T follicular helper cell (primary cell): ENCODE measurements around the gene COL16A1.

Experiments
- DNase-seq: peaks from one replicate; pipeline ENCODE4 v3.0.0-alpha.2; 2020; ENCODE audit warnings: low read depth

Gene COL16A1

DNA sequence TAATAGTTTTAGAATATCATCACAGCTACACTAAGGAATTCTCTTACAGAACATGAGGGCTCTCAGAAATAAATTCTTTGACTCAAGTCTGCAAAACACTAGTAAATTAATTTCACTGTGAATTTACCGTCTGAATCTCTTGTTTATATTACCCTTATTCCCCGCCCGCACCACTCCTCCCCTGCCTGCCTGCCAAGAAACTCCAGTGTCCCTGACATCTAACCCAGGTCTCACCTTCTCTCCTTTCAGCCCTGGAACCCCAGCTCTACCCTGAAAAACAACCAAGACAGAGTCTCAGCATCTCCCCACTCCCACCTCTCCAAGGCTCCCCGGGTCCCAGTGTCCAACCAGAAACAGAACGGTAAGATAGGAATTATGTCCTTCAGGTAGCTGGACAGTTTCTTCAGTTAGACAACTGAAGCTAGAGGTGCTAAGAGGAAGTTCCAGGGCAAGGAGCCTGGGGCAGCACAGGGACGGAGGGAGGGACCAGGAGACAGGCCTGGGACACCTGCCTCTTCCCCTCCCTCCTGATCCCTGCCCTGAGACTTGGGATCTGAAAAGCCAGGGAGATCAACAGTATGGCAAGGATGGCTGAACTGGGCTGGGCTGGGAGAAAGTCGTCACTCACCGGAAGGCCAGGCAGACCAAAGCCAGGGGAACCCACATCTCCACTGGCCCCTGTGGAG, 15.4 kb downstream of the COL16A1 start:
- no peak for DNase-seq

DNA sequence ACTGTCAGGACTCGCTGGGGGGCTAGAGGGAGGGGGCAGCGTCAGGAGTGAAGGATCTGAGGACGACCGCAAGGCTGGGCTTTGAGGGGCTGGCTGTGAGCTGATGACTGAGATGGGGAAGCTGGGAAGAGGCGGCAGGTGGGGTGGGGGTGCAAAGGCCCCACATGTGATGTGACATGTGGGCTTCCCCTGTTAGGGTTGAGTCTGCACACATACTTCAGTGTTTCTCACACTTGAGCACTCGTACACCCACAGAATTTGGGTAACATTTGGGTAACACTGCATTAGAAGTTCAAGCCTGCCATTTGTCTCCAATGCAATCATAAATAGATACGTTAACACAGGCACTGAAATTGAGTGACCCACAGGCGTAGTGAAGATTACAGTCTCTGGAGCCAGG, 16.2 kb downstream of the COL16A1 start:
- no peak for DNase-seq

DNA sequence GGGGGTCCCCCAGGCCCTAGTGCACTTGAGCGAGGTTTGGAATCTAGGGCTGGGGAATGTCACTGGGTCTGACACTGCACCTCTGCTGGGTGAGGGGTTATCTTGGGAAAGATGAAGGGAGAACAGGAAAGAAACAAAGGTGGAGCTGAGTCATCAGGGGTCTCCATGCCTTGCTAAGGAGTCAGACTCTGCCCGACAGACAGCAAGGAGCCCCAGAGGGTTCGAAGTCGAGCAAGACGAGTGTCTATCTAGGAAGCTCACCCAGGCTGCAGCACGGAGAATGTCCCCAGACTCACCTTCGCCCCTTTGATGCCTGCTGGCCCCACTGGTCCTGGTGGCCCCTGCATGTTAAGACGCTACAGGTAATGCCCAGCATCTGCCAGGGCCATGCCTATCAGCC, 18.0 kb downstream of the COL16A1 start:
- no peak for DNase-seq

DNA sequence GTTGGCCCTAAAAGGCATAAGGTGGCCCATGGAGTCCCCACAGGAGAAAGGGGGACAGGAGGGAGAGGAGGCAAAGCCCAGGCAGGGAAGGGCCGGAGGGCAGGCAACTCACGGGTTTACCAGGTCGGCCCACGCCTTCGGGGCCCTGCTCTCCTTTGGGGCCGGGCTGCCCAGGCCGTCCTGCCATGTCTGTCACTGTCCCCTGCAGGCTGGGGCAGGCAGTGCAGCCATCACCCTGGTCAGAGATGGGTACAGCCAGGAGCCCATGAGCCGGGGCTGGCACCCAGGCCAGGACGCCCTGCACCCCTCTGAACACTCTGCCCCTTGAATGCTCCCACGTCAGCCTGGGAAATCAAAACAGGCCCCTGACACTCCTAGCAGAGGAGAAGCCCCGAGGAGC, 19.8 kb downstream of the COL16A1 start:
- no peak for DNase-seq

DNA sequence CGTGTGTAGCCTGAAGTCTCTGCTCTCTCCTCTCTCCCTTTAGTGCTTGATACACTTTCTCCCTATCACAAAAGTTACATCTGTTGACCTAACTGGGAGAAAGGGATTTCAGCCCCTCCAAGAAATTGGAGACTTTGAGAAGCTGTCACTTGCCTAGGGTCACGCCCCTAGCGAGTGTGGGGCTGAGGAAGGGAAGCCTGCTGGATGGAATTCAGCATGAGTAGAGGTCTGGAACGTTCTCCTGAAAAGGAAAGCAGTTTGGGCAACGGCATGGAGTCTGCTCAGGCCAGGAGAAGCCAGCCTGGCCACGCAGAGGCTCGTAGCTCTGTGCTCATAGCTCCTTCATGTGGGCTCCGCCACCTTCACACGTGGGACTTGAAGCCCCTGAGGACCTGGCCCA, 22.4 kb downstream of the COL16A1 start:
- no peak for DNase-seq

DNA sequence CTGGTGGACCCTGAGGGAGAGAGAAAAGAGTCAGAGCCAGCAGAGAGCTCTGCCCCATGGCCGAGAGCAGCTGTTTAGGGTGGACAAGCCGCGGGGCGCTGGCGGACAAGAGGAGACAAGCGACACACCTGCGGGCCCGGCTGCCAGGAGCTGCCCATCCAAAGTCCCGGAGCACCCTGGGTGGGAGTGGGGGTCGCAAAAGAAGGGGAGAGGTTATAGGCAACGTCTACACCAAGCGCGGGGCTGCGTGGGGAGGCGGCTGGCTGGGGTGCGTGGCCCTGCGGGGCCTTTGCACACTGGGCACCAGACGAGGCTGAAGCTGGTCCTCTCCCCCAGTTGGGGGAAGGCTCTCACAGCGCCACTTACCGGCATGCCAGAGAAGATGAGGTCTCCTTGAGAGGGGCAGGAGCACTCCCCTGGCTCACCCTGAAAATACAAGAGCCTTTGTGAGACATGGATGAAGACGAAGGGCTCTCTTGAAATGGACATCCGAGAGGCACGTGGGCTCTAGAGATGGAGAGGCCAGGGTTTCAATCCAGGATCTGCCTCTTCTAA, 24.1 kb downstream of the COL16A1 start:
- no peak for DNase-seq

DNA sequence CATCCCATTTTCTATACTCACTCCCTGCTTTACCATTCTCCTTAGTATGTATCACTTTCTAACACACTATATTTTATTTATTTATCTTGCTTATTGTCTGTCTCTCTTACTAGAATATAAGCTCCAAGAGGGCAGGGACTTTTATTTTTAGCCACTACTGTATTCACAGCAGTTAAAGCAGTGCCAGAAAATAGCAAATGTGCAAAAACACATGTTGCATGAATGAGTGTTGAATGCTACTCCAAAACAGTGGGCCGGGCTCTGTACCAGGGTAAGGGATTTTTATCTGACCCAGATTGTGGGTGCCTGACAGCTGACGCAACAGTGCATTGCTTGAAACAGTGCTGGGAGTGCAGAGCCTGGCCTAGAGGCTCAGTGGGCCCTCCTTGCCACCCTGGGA, 24.7 kb downstream of the COL16A1 start:
- no peak for DNase-seq

DNA sequence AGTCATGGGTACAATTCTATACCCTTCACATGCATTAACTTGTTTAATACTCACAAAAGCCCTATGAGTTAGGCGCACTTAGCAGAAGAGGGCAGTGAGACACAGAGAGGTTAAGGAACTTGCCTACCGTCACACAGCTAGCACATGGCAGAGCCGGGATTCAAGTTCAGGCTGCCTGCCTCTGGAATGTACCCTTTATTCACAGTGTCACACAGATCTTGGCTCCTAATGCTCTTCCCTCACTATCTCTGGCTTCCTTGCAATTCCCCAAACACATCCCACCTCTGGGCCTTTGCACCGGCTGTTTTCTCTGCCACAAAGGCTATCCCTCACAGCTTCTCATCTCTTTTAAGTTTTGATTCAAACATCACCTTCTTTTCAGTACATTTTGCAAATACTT, 25.1 kb downstream of the COL16A1 start:
- DNase-seq: no peak

DNA sequence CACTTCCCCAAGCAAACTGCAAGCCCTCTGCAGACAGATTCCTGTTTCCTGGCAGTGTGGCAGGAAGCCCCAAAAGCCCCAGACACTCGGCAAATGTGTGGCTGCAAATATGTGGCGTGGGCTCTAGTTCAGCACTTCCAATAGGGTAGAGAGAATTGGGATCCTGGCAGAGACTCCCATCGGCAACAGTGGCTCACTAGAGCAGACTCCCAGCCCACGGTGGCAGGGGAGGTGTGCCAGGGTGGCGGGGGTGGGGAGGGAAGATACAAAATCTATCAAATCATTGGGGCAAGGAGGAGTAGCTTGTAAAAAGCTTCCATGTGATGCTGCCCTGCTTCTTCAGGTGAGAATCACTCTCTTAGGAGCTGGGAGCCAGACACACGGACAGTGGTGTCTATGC, 25.9 kb downstream of the COL16A1 start:
- no peak for DNase-seq

DNA sequence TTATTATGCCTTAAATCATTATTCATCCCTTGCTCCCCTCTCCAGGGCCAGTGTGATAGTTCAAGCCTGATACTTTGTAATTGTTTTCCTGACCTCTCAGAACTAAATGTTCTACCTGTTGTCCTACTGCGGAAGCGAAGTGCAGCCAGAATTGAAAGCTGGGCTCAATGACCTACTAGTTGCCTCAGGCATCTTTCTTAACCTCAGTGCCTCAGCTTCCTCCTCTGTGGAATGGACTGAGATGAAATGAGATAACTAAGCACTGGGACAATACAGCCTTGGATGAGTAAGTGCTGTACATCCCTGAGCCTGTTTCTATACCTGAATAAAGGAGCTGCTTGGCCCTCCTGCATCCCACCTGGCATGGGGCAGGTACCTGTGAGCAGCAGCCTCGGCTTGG, 26.4 kb downstream of the COL16A1 start:
- DNase-seq: no peak

DNA sequence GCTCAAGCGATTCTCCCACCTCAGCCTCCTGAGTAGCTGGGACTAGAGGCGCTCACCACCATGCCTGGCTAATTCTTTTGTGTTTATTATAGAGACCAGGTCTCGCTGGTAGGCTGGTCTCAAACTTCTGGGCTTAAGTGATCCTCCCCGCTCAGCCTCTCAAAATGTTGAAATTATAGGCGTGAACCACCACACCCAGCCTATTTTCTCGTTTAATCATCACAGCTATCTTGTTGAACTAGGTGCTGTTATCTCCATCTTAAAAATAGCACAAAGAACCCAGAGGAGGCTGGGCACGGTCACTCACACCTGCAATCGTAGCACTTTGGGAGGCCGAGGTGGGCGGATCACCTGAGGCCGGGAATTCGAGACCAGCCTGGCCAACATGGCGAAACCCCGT, 28.1 kb downstream of the COL16A1 start:
- DNase-seq: no peak

DNA sequence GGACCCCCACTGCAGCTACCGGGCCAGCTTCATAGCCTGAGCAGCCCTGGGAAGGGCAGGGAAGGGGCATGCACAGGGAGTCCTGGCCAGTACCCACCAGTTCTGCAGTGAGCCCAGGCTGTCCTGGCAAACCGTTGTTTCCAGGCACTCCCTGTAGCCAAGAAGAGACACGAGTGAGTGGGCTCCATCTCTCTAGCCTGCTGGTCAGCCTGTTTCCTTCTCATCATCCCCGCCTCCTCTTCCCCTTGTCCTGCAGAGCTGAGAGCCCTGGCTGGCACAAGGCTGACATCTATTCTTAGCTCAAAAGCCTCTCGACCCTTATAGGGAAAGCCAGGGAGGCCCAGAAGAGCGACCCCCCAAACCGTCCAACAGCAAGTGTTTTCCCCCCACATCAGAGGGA, 28.7 kb downstream of the COL16A1 start:
- no peak for DNase-seq

DNA sequence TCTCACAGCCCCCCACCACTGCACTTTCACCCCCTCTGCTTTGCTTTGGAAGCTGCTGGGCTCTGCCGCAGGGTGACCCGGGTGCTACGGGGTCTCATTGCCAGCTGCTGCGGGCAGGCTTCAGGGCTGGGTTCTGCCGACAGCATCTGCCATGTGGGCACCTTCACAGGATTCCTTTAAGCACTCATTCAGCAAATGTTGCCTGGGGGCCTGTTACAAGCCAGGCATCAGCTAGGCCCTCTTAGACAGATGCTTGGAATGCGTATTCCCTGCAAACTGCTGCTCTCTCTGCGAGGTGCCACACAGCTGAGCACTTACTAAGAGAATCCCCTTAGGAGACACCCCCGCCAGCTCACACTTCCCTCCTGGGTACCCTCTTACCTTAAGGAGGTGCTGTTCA, 29.2 kb downstream of the COL16A1 start:
- no peak for DNase-seq

DNA sequence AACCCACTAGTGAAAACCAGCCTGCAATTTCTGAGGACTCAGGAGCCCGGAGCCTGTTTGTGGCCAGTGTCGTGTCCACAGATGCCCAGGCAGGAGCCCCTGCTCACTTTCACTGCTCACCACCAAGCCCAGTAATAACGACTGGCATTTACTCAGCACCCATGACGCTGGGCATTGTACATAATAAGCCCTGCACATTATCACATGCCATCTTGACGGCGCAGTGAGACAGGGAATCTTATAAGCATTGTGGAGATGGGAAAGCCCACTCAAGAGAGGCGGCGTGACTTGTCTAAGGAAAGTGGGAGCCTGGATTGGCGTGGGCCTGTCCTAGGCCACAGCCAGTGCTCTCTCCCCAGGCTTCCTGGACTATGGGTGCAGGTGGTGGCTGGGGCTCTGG, 30.4 kb downstream of the COL16A1 start:
- no peak for DNase-seq

DNA sequence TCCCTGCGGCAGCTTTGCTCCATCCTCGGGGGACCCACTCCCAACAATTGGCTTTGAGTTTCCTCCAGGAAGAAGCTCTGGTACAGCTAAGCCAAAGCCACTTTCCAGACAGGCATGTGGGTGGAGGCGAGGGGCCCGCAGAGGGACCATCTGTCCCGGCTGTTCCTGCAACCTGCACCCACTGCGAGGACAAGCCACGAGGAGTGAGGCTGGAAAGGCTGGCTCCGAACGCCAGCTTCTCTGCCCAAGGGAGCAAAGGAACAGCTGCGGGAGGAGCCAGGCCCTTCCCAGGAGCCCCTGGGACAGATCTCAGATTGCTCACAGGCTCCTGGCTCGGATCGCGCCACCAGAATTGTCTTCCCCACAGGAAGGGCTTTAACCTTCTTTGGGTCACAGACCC, 30.8 kb downstream of the COL16A1 start:
- no peak for DNase-seq

DNA sequence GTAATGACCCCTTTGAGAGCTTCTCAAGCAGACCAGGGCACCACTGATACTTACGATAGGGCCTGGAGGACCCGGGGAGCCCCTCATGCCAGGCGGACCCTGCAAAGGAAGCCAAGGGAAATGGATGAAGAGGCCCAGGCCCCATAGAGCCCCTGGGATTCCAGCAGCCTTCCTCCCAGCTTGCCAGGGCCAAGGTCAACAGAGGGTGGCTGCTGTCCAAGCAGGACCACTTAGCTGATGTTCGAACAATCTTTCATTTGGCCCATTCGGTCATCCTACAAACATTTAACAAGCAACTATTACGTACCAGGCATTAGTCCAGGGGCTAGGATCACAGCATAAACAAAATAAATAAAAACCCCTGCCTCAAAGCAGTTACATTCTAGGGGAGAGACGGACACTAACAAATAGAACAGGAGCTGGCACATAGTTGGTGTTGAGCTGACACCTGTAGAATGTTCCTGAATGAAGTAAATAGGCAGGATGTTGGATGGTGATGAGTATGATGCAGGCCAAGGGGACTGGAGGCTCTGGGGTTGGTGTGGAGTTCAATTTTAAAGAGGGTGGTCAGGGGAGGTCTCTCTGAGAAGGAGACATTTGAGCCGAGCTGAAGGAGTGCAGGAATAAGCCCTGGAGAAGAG, 32.1 kb downstream of the COL16A1 start:
- DNase-seq: no peak

DNA sequence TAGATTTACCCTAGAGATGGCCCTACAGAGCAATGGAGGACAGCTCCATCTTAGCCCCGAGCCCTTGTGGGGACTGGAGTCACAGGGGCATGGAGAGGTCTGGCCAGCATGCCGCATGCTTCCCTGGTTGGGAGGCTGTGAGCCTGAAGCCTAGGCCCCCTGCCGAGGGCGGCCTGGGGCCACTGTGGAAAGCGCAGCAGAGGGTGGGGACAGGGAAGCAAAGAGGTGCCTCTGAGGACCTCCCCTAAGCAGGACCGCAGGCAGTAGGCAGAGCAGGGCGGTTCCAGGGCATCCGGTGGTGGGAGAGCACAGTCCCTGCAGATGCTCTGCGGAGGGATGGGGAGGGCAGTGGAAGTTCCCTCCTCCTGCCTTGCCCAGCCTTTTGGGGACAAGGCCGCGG, 32.7 kb downstream of the COL16A1 start:
- DNase-seq: no peak

DNA sequence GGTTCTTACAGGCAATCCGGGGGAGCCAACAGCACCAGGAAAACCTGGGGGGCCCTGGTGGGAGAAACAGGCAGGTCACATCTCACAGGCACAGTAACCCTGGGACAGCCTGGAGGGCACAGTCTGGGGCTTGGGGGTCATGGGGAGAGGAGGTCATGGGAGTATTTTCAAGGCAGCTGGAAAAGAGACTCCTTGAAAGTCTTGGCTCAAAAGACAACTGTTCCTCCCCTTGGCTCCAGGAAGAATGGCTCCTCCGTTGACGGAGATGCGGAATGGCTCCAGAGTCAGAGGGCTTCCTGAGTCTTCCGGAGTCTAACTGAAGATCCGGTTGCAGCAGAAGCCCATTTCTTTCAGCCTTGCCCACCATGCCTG, 33.2 kb downstream of the COL16A1 start:
- DNase-seq: no peak

DNA sequence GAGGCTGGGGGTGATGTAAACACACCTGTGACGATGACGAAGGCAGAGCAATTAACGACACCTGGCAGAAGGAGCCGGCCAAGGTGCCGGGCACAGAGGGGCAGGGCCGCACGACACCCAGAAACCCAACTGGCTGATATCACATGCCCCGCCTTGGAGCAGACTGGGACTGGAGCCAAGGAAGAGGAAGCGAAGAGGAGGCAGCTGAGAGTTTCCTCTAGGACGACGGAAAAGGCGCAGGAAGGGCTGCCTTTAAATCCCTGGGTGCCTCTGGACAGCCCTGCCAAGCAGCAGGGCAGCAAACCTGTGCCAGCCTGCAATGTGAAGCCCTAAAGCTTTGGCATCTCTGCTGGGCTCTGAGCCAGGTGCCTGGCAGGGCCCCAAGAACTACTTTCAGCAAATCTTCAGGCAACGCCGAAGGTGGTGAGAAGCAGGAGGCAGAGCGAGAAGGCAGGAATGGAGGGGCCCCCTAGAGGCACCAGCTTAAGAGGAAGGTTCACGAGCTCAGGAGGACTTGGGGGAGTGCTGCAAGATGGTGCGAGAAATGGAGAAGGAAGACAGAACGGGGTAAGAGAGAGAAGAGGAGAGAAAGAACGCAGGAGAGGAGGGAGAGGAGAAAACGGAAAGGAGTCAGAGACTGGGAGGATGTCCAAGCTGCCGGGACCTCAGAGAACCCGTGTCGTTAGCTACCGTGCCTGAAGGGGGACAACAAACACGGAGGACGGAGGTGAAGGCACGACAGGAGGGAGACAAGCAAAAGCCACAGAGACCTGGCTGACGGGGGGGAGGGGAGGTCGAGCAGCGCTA, 33.8 kb downstream of the COL16A1 start:
- no peak for DNase-seq

DNA sequence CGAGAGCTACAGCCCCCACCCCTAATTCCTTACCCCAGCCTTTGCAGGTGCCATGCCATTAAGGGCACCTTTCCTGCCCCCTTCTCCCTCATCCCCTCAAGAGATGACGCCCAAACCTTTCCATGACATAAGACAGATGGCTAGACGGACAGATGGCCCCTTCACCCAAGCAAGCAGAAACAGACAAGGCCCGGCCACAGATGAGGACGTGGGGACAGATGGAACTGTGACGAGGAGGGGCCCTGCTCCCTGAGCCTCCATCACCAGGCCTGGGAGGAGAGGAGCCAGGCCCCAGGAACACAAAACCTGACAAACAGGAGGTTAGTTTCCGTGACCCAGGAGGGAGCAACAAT, 34.4 kb downstream of the COL16A1 start:
- no peak for DNase-seq

DNA sequence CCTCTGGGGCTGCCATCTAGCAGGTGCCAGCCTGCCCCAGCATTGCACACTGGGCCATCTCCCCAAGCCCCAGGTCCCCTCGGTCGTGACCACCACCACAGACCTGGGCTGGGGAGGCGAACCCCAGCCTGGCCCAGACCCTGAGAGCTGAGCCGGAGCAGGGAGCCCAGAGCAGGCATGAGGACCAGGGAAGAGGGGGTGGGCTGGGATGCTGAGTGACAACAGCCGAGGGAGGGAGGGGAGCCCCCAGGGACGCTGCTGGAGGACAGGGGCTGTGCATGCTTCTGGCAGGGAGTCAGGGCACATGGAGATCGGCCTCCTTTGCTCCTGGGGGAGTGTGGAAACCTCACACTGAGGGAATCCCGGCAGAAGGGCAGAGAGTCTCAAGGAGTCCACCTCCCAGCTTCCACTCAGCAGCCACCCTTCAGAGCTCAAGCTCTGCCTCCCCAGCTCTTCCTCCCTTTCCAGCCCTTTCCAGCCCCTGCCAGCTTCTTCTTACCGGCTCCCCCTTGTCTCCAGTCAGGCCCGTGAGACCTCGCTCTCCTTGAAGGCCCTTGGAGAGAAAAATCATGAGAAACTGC, 35.4 kb downstream of the COL16A1 start:
- no peak for DNase-seq

DNA sequence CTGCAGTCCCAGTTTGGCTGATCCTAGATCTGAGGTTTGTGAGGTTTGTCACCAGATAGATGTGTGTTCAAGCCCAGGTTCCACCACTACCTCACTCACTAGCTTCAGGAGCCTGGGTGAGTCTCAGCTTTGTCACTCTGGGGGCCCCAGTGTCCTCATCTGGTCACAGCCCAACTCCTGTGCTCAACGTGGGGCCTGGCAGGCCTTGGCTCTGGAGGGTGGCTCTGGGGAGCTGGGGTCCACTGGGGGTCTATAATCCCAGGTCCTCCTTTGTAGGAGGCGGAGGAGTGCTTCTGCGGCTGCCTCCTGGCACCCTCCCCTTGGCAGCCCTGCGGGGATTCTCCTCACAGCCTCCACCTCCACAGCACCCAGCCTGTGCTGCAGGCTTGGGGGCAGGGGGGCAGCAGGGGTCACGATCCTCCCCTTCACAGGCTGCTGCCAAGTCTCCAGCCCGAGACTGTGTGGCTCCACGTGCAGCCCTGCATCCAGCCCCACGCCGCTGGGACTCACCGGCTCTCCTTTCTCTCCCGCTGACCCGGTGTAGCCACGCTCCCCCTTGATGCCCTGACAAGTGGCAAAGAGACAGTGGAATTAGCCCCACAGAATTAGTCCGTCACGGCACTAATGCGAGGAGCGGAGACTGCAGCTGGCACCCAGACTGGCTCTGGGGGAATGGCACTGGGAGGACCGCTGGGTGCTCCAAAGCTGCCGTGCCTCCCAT, 36.6 kb downstream of the COL16A1 start:
- no peak for DNase-seq
